ENCODE measurements around the gene ACADS.
"Not testable (repeated sequence)": the region's sequence is repeated elsewhere in the genome, so short reads cannot be mapped to it uniquely, and the experiment has no call there.

Gene ACADS

DNA sequence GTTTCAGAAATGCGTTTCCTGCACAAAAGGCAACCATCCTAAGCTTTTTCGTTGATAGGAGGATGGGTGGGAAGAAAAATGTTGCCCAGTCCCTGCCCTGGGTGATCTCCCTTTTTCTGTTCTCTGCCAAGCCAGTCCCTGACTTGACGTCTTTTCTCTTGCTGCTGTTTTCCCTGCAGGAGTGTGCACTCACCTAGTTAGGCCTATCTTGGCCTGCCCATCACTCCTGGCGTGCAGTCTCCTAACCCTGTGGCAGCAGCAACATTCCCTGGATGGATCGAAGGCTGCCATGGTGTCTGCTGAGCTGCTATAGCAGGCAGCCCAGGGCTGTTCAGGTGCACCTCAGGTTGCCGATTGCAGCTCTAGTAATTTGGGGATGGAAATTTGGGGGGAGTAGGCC lies 14.2 kb upstream of the ACADS start:
- peak overlapping the region; percentile 91 for H3K4me3 ChIP-seq (ENCODE audit: low read length)
- TF ChIP-seq ZNF274 (IDR thresholded peaks at IDR 0.05; ENCODE audit: low read depth, low read length): no peak

DNA sequence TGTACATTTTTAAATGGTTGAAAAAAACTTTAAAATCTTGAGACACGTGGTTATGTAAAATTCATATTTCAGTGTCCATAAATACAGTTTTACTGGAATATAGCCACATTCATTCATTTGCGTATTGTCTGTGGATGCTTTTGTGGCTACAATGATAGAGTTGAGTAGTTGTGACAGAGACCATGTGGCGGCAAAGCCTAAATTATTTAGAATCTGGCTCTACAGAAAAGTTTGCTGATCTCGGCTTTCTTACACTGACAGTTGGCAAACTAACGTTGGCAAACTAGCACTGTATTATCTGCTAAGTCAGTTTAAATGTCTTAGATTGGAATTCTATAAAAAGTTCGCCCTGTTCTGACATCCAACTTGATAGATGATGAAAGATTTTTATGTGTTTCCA lies 13.0 kb upstream of the ACADS start:
- no peak overlapping the region for H3K4me3 ChIP-seq (ENCODE audit: low read length)

GRCh38 chr12:120713861-120714482 lies 11.7 kb upstream of the ACADS start:
- no peak overlapping the region for H3K4me3 ChIP-seq (ENCODE audit: low read length)
- no peak for TF ChIP-seq ZNF274 (IDR thresholded peaks at IDR 0.05; ENCODE audit: low read depth, low read length)

More for the DNA sequence above, 13.0 kb upstream of the ACADS start:
- no peak for TF ChIP-seq ZNF274 (IDR thresholded peaks at IDR 0.05; ENCODE audit: low read depth, low read length)

- no peak overlapping the region for H3K4me3 ChIP-seq (ENCODE audit: low read length)
- TF ChIP-seq ZNF274 (IDR thresholded peaks at IDR 0.05; ENCODE audit: low read depth, low read length): no peak
Measured at GRCh38 chr12:120718055-120718454, 7.6 kb upstream of the ACADS start.

DNA sequence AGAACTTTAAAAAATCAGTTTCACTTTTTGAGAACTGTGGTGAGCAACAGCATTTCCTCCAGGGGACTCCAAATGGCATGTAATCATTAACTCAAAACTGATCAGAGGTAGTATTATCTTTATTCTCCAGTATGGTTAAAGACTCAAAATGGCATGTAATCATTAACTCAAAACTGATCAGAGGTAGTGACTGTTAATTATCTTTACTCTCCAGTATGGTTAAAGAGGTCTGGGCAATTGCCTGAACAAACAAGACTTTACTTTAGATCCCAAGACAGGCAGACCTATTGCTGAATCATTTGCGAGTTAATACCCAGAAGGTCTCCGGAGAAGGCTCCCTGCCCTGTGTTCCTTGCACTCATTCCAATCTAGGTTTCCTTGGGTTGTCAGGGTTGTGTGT lies 6.6 kb upstream of the ACADS start:
- no peak for TF ChIP-seq ZNF274 (IDR thresholded peaks at IDR 0.05; ENCODE audit: low read depth, low read length)
- peak overlapping the region; percentile 54; the same call in 1 of the 2 replicates for H3K4me3 ChIP-seq (ENCODE audit: low read length)

DNA sequence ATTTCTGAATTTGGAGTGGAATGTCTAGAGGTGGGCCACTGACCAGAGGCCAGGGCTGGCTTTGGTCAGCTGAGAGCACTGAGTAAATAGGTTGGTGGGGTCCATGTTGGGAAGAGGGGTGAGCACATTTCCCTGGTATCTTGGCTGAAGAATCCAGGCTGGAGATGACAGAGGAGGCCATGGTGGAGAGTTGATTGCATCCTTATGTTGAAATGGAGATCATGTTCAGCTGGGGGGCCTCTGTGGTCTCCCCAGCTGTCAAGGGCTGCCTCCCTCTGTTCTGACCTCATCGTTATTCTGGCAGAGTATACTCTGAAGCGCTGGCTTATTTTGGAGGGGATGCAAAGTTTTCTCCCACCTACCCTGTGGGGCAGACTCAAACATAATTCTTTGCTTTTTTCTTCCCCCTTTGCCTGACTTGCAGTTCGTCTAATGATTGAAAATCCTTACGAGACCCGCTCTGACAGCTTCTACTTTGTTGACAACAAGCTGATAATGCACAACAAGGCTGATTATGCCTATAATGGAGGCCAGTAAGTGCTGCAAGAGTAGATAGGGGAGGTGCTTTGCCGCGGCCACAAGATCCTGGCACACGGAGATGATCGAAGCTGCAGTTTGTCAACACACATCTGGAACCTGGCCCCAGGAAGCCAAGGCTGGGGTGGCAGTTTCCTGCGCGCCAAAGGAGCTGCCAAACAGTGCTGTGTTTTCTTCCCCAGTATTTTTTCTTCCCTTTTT lies 6.0 kb upstream of the ACADS start:
- peak overlapping the region; percentile 54; the same call in 1 of the 2 replicates for H3K4me3 ChIP-seq (ENCODE audit: low read length)
- no peak for TF ChIP-seq ZNF274 (IDR thresholded peaks at IDR 0.05; ENCODE audit: low read depth, low read length)

- H3K4me3 ChIP-seq (ENCODE audit: low read length): no peak overlapping the region
- no peak for TF ChIP-seq ZNF274 (IDR thresholded peaks at IDR 0.05; ENCODE audit: low read depth, low read length)
Measured at GRCh38 chr12:120720234-120720986, 5.2 kb upstream of the ACADS start.

DNA sequence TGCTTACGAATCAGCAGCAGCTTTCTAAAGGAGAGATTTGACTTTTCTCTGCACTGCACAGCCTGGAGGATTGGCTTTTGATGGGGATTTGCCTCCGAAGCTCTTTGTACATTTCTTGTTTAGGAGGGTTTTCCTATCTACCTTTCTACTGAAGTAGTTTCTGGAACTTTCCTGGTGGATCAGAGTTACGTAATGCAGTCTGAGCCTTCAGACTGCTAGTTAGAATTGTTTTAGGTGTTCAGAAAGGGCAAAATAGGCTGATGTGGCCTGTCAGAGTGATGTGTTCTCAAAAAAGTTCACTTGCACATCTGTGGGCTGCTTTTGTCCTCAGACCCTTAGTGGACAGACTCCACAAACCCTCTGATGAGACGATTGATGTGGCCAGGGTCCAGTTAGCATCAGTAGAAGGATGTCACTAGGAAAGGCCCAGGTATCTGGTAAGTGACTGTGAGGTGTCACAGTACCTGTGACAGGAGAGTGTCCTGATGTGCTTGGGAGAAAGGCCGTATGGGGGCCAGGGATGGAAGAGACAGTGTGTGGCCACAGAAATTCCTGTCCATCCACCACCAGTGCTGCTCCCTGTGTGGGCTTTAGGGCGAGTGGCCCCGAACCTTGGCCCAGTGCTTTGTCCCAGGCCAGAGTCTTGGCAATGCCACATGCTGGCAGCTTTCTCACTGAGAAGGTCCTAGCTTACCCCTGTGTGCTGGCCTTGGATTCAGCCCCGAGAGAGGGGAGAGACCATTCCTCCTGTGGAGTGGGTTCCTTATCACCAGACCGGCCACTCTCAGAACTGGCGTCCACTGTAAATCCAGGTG lies 4.4 kb upstream of the ACADS start:
- no peak overlapping the region for H3K4me3 ChIP-seq (ENCODE audit: low read length)
- no peak for TF ChIP-seq ZNF274 (IDR thresholded peaks at IDR 0.05; ENCODE audit: low read depth, low read length)

GRCh38 chr12:120721866-120722265 lies 3.8 kb upstream of the ACADS start:
- no peak overlapping the region for H3K4me3 ChIP-seq (ENCODE audit: low read length)
- TF ChIP-seq ZNF274 (IDR thresholded peaks at IDR 0.05; ENCODE audit: low read depth, low read length): no peak

DNA sequence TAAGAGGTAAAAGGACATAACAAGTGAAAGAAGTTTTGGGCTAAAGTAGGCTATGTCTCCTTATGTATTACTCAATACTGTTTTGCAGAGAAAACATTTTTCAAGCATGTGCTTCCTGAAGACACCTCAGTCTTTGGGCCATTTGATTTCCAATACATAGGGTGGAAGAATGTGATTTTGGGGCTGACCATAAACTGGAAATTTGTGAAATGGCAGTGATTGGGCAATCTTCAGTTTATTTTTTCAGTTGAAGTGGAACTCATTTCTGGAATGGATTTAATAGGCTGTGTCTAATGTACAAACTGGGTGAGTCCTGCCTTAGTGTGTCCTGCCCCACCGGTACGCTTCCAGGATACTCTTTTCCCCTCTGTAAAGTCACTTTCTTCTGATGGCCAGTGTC lies 2.8 kb upstream of the ACADS start:
- no peak for TF ChIP-seq ZNF274 (IDR thresholded peaks at IDR 0.05; ENCODE audit: low read depth, low read length)
- H3K4me3 ChIP-seq (ENCODE audit: low read length): no peak overlapping the region

DNA sequence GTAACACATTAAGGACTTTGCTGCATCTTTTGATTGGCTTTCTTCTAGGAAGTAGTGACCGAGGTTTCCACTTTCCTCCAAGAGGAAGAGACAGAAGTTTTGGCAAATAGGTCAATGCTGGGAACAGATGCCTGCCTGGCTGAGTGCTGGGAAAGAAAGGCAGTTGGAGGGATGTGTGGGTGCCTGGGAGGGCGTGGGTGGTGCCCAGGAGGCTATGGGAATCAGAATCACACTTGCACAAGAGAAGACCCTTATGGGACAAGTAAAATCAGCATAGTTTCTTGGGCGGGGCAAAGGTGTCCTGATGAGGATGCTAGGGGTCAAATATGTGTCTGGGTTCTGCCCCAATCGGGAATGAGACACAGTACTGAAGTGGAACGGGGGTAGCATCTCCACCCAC lies 906 bp upstream of the ACADS start:
- H3K4me3 ChIP-seq (ENCODE audit: low read length): no peak overlapping the region
- no peak for TF ChIP-seq ZNF274 (IDR thresholded peaks at IDR 0.05; ENCODE audit: low read depth, low read length)

- peak overlapping the region; percentile 38; the same call in 1 of the 2 replicates for H3K4me3 ChIP-seq (ENCODE audit: low read length)
- no peak for TF ChIP-seq ZNF274 (IDR thresholded peaks at IDR 0.05; ENCODE audit: low read depth, low read length)
Measured at GRCh38 chr12:120725151-120725658, 421 bp upstream of the ACADS start.

GRCh38 chr12:120726510-120726793 lies 826 bp downstream of the ACADS start:
- no peak for TF ChIP-seq ZNF274 (IDR thresholded peaks at IDR 0.05; ENCODE audit: low read depth, low read length)
- H3K4me3 ChIP-seq (ENCODE audit: low read length): peak overlapping the region; percentile 76; the same call in 1 of the 2 replicates

- TF ChIP-seq ZNF274 (IDR thresholded peaks at IDR 0.05; ENCODE audit: low read depth, low read length): no peak
- no peak overlapping the region for H3K4me3 ChIP-seq (ENCODE audit: low read length)
Measured at GRCh38 chr12:120726961-120727360, 1.3 kb downstream of the ACADS start.

- H3K4me3 ChIP-seq (ENCODE audit: low read length): not testable (repeated sequence)
Measured at GRCh38 chr12:120732198-120732597, 6.6 kb downstream of the ACADS start.
